Measurements from ENCODE around the gene OSM.
A peak's percentile ranks its signal among the peaks of the same experiment; 100 is the strongest.

The OSM gene

GRCh38 chr22:30305519-30305905 lies 38.9 kb upstream of the OSM start:
- Histone ChIP-seq H3K9me2 (ENCODE audit: low read depth, low read length) (no peaks in the 10 kb centered on the region), H3K79me2 (ENCODE audit: insufficient read depth, low read length) (no peaks in the 10 kb centered on the region), H3F3A (ENCODE audit: insufficient read depth, low read length) (0 out of 2 replicates have a peak, but pooled peaks cover 3% of the 10 kb centered on the region), H3K4me1 (ENCODE audit: insufficient read depth, low read length, severe bottlenecking) (peaks cover 90% of the 10 kb centered on the region), H2AFZ (ENCODE audit: low read length) (no peak overlapping the region), H3K27ac (ENCODE audit: low read depth, low read length, poor library complexity, severe bottlenecking) (peak overlapping the region; percentile 99), H3K27me3 (ENCODE audit: insufficient read depth, low read length) (no peaks in the 10 kb centered on the region), H4K20me1 (ENCODE audit: insufficient read depth, low read length) (no peaks in the 10 kb centered on the region), H3K4me3 (ENCODE audit: low read depth, low read length, poor library complexity, severe bottlenecking) (peak overlapping the region; percentile 50), H3K9me3 (ENCODE audit: low read length) (no peaks in the 10 kb centered on the region), H3K9ac (ENCODE audit: low read length) (peak overlapping the region; percentile 79), H3K36me3 (ENCODE audit: insufficient read depth, low read length) (peaks cover 12% of the 10 kb centered on the region; the same call in 1 of the 2 replicates), H3K4me2 (ENCODE audit: low read length) (peak overlapping the region; percentile 78)
- TF ChIP-seq EZH2 (IDR thresholded peaks at IDR 0.05; ENCODE audit: borderline replicate concordance, low read length) = no peak
- TF ChIP-seq CTCF (IDR thresholded peaks at IDR 0.05; ENCODE audit: low read length) = no peak

- peak overlapping the region; percentile 78 for H3K4me2 ChIP-seq (ENCODE audit: low read length)
- H3K4me3 ChIP-seq (ENCODE audit: low read depth, low read length, poor library complexity, severe bottlenecking) = peak overlapping the region; percentile 50
- peak overlapping the region; percentile 79 for H3K9ac ChIP-seq (ENCODE audit: low read length)
- no peaks in the 10 kb centered on the region for H4K20me1 ChIP-seq (ENCODE audit: insufficient read depth, low read length)
- H3K36me3 ChIP-seq (ENCODE audit: insufficient read depth, low read length) = peaks cover 15% of the 10 kb centered on the region; the same call in 1 of the 2 replicates
- H3K79me2 ChIP-seq (ENCODE audit: insufficient read depth, low read length) = no peaks in the 10 kb centered on the region
- no peak overlapping the region for H2AFZ ChIP-seq (ENCODE audit: low read length)
- 0 out of 2 replicates have a peak, but pooled peaks cover 3% of the 10 kb centered on the region for H3F3A ChIP-seq (ENCODE audit: insufficient read depth, low read length)
- TF ChIP-seq CTCF (IDR thresholded peaks at IDR 0.05; ENCODE audit: low read length) (no peak), EZH2 (IDR thresholded peaks at IDR 0.05; ENCODE audit: borderline replicate concordance, low read length) (no peak)
- H3K27me3 ChIP-seq (ENCODE audit: insufficient read depth, low read length) = no peaks in the 10 kb centered on the region
- peak overlapping the region; percentile 99 for H3K27ac ChIP-seq (ENCODE audit: low read depth, low read length, poor library complexity, severe bottlenecking)
- peaks cover 81% of the 10 kb centered on the region for H3K4me1 ChIP-seq (ENCODE audit: insufficient read depth, low read length, severe bottlenecking)
- H3K9me2 ChIP-seq (ENCODE audit: low read depth, low read length) = no peaks in the 10 kb centered on the region
- H3K9me3 ChIP-seq (ENCODE audit: low read length) = no peaks in the 10 kb centered on the region
Measured at GRCh38 chr22:30304495-30305244, 38.0 kb upstream of the OSM start.

- no peaks in the 10 kb centered on the region for H3K9me3 ChIP-seq (ENCODE audit: low read length)
- peak overlapping the region; percentile 99 for H3K27ac ChIP-seq (ENCODE audit: low read depth, low read length, poor library complexity, severe bottlenecking)
- H3K4me2 ChIP-seq (ENCODE audit: low read length) = peak overlapping the region; percentile 28; the same call in 1 of the 2 replicates
- H3K9ac ChIP-seq (ENCODE audit: low read length) = no peak overlapping the region; the same call in 1 of the 2 replicates
- no peaks in the 10 kb centered on the region for H4K20me1 ChIP-seq (ENCODE audit: insufficient read depth, low read length)
- no peaks in the 10 kb centered on the region for H3K79me2 ChIP-seq (ENCODE audit: insufficient read depth, low read length)
- TF ChIP-seq EZH2 (IDR thresholded peaks at IDR 0.05; ENCODE audit: borderline replicate concordance, low read length) = no peak
- TF ChIP-seq CTCF (IDR thresholded peaks at IDR 0.05; ENCODE audit: low read length) = no peak
- no peaks in the 10 kb centered on the region for H3K9me2 ChIP-seq (ENCODE audit: low read depth, low read length)
- H3K27me3 ChIP-seq (ENCODE audit: insufficient read depth, low read length) = no peaks in the 10 kb centered on the region
- H2AFZ ChIP-seq (ENCODE audit: low read length) = no peak overlapping the region
- no peak overlapping the region for H3K4me3 ChIP-seq (ENCODE audit: low read depth, low read length, poor library complexity, severe bottlenecking)
- 0 out of 2 replicates have a peak, but pooled peaks cover 3% of the 10 kb centered on the region for H3F3A ChIP-seq (ENCODE audit: insufficient read depth, low read length)
- H3K36me3 ChIP-seq (ENCODE audit: insufficient read depth, low read length) = peaks cover 15% of the 10 kb centered on the region; the same call in 1 of the 2 replicates
- H3K4me1 ChIP-seq (ENCODE audit: insufficient read depth, low read length, severe bottlenecking) = peaks cover 62% of the 10 kb centered on the region
Measured at GRCh38 chr22:30302810-30303138, 36.1 kb upstream of the OSM start.
